ENCODE measurements around the gene TPPP2. TPM values are rescaled to one million over a fixed set of nuclear protein-coding genes. Genes with fewer than 3 reads are reported as not detected.

Gene TPPP2
- total RNA-seq (2021), result 0.35 to 0.60 TPM in 2 of 3 replicates, not detected in the other
- Bru-seq, nascent RNA, result percentile 18 among the genes with signal in this experiment
- long read RNA-seq, experiment 1, result 0 reads
- long read RNA-seq, experiment 2, result 0 reads
- long read RNA-seq, experiment 3, result 0 reads

- ChIA-PET CTCF (interaction anchor here (0.6 to 12.2 kb wide), 3 partner anchors 10 to 33 kb away, joined by 3 to 104 read pairs (median 7); no protein-coding TSS in a partner anchor), POLR2A (no interaction called here)
- Mint-ChIP-seq H3K4me3 (no peak within 1 kb of the TSS), H3K27me3 (ENCODE audit: low read depth) (peaks cover 13% of the 10 kb centered on the region), H3K36me3 (no peaks in the 10 kb centered on the region), H3K9me3 (no peaks in the 10 kb centered on the region), H3K27ac (no peak within 1 kb of the TSS), H3K4me1 (peaks cover 17% of the 10 kb centered on the region)
- no peak for DNase-seq (ENCODE audit: low spot score)
- ATAC-seq, result no peak
- no peak for TF ChIP-seq ZNF512 (CRISPR knock-in tag; IDR thresholded peaks at IDR 0.05; ENCODE audit: borderline replicate concordance)
- TF ChIP-seq CBFB (CRISPR knock-in tag; IDR thresholded peaks at IDR 0.05; ENCODE audit: low read depth), result no peak
- TF ChIP-seq ARID4B (CRISPR knock-in tag; IDR thresholded peaks at IDR 0.05; ENCODE audit: borderline replicate concordance), result no peak
- TF ChIP-seq NFYB (CRISPR knock-in tag; conservative IDR thresholded peaks at IDR 0.05; ENCODE audit: low read depth), result no peak
Measured at GRCh38 chr14:21029917-21030316, at the start of gene TPPP2. Gene TPPP2 (plus strand): TSS chr14:21030217. CDS start chr14:21030582, 365 bp downstream.

- Mint-ChIP-seq H3K9me3 (no peaks in the 10 kb centered on the region), H3K4me1 (no peaks in the 10 kb centered on the region), H3K36me3 (no peaks in the 10 kb centered on the region), H3K27ac (no peak overlapping the region), H3K4me3 (no peak overlapping the region), H3K27me3 (ENCODE audit: low read depth) (peaks cover 11% of the 10 kb centered on the region)
- no peak for TF ChIP-seq ZBTB43 (CRISPR knock-in tag; IDR thresholded peaks at IDR 0.05)
- TF ChIP-seq MYBL2 (CRISPR knock-in tag; IDR thresholded peaks at IDR 0.05), result no peak
- no peak for TF ChIP-seq JAZF1 (CRISPR knock-in tag; IDR thresholded peaks at IDR 0.05)
- no peak for TF ChIP-seq NR2C2 (CRISPR knock-in tag; IDR thresholded peaks at IDR 0.05)
- no peak for TF ChIP-seq ERG (CRISPR knock-in tag; IDR thresholded peaks at IDR 0.05)
- TF ChIP-seq E2F4 (CRISPR knock-in tag; IDR thresholded peaks at IDR 0.05; ENCODE audit: borderline replicate concordance, low read depth), result no peak
- TF ChIP-seq ZNF138 (CRISPR knock-in tag; conservative IDR thresholded peaks at IDR 0.05), result no peak
- no peak for TF ChIP-seq FOXK1 (CRISPR knock-in tag; IDR thresholded peaks at IDR 0.05)
- TF ChIP-seq ZNF416 (CRISPR knock-in tag; IDR thresholded peaks at IDR 0.05), result no peak
- no peak for TF ChIP-seq MLX (CRISPR knock-in tag; IDR thresholded peaks at IDR 0.05)
- DNase-seq (ENCODE audit: low spot score) (no peak), ATAC-seq (no peak)
- ChIA-PET POLR2A (no interaction called here), CTCF (interaction anchor here (0.7 to 4.4 kb wide), 4 partner anchors 9 to 321 kb away, joined by 3 to 40 read pairs (median 4); no protein-coding TSS in a partner anchor)
Measured at GRCh38 chr14:20980906-20981305, 49.1 kb upstream of the TPPP2 start.
